GM20000 (cell line): ENCODE measurements around the gene ANKRD2.

Source experiments
- DNase-seq: peaks from one replicate; pipeline ENCODE4 v3.0.0; 2012; ENCODE audit warnings: low spot score
- TF ChIP-seq, protein P1 (sequence below): IDR thresholded peaks from 2 replicates; pipeline ENCODE4 v1.5.1; 2012; ENCODE audit warnings: mild to moderate bottlenecking, control low read depth; ENCODE audit errors: extremely low read depth, missing control alignments

Gene ANKRD2

GRCh38 chr10:97589479-97589878 is 16.9 kb downstream of the ANKRD2 start, which contains the start of gene C10orf62:
C10orf62 (plus strand) TSS chr10:97589721; CDS start chr10:97589898, 177 bp downstream.
- TF ChIP-seq, protein P1, sequence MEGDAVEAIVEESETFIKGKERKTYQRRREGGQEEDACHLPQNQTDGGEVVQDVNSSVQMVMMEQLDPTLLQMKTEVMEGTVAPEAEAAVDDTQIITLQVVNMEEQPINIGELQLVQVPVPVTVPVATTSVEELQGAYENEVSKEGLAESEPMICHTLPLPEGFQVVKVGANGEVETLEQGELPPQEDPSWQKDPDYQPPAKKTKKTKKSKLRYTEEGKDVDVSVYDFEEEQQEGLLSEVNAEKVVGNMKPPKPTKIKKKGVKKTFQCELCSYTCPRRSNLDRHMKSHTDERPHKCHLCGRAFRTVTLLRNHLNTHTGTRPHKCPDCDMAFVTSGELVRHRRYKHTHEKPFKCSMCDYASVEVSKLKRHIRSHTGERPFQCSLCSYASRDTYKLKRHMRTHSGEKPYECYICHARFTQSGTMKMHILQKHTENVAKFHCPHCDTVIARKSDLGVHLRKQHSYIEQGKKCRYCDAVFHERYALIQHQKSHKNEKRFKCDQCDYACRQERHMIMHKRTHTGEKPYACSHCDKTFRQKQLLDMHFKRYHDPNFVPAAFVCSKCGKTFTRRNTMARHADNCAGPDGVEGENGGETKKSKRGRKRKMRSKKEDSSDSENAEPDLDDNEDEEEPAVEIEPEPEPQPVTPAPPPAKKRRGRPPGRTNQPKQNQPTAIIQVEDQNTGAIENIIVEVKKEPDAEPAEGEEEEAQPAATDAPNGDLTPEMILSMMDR = no peak
- DNase-seq = no peak

- TF ChIP-seq, protein P1 = no peak
- DNase-seq = no peak
Measured at GRCh38 chr10:97590082-97590747, 17.6 kb downstream of the ANKRD2 start.

GRCh38 chr10:97590748-97591495 is 18.3 kb downstream of the ANKRD2 start:
- TF ChIP-seq, protein P1 = no peak

DNA sequence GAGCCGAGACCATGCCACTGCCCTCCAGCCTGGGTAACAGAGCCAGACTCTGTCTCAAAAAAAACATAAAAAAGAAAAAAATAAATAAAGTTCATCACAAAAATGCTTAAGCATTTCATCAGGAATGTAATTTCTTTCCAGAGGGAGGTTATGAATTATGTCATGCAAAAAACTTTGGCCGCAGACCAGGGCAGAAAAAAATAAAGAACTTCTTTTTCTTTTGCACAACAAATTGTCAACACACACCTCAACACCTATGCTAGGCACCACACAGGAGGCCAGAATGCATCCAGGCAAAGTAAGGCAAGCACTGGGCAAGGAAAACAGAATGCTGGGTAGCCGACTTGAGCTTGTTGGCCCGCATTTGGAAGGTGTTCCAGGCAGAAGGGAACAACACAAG is 20.8 kb downstream of the ANKRD2 start:
- TF ChIP-seq, protein P1 = no peak
- DNase-seq = no peak

More at GRCh38 chr10:97590748-97591495, 18.3 kb downstream of the ANKRD2 start:
- no peak for DNase-seq

- DNase-seq = no peak
- TF ChIP-seq, protein P1 = no peak
Measured at GRCh38 chr10:97596101-97597082, 23.8 kb downstream of the ANKRD2 start.

- TF ChIP-seq, protein P1 = no peak
- no peak for DNase-seq
Measured at GRCh38 chr10:97597778-97598177, 25.2 kb downstream of the ANKRD2 start.
